Activated CD4-positive, alpha-beta memory T cell treated with anti-CD3 and anti-CD28 coated beads for 36 hours (primary cell): ENCODE results near the gene EFHC1. TPM values are rescaled to one million over a fixed set of nuclear protein-coding genes. Genes with fewer than 3 reads are reported as not detected.

ENCODE experiments used
- CTCF ChIA-PET: fragments of 350-600 bp; sonication (Branson Sonifier 250); formaldehyde crosslinking; loops from one replicate; lab custom pipeline; 2021; ENCODE audit warnings: antibody characterized with exemption, inconsistent platforms; lab: Charles Lee
- POLR2A ChIA-PET: fragments of 350-600 bp; sonication (Branson Sonifier 250); formaldehyde crosslinking; loops from one replicate; lab custom pipeline; 2021; ENCODE audit warnings: antibody characterized with exemption; lab: Charles Lee
- DNase-seq: peaks from one replicate; pipeline ENCODE4 v3.0.0-alpha.2; 2020
- H3K27ac Mint-ChIP-seq: one replicate; pipeline ENCODE4 v1.8.0; 2021; ENCODE audit warnings: mixed read lengths
- H3K27me3 Mint-ChIP-seq: one replicate; pipeline ENCODE4 v1.8.0; 2021; ENCODE audit warnings: mixed read lengths
- H3K36me3 Mint-ChIP-seq: one replicate; pipeline ENCODE4 v1.8.0; 2021; ENCODE audit warnings: mixed read lengths
- H3K4me1 Mint-ChIP-seq: one replicate; pipeline ENCODE4 v1.8.0; 2021; ENCODE audit warnings: low read depth, mixed read lengths
- H3K4me3 Mint-ChIP-seq: one replicate; pipeline ENCODE4 v1.8.0; 2021; ENCODE audit warnings: mild to moderate bottlenecking, mixed read lengths
- H3K9me3 Mint-ChIP-seq: one replicate; pipeline ENCODE4 v1.8.0; 2021; ENCODE audit warnings: mixed read lengths
- intact Hi-C: fragments of 100-400 bp; cut with micrococcal nuclease; formaldehyde crosslinking; loops from one replicate; pipeline ENCODE4 v1.15.1; 2023
- total RNA-seq, 2 experiments: library from RNA; stranded (reverse); gene quantifications; one replicate each; pipeline ENCODE4 v1.2.3, GENCODE V29; 2021

The EFHC1 gene
- total RNA-seq, 2 experiments from 2014 or later, result 1.9 to 3.1 TPM

- H3K4me1 Mint-ChIP-seq, result peaks cover 7% of the 10 kb centered on the region
- DNase-seq, result no peak
- ChIA-PET CTCF (no interaction called here), POLR2A (no interaction called here)
- H3K9me3 Mint-ChIP-seq, result no peaks in the 10 kb centered on the region
- intact Hi-C loops, result no loop called here
- no peaks in the 10 kb centered on the region for H3K36me3 Mint-ChIP-seq
- no peaks in the 10 kb centered on the region for H3K27me3 Mint-ChIP-seq
- no peak overlapping the region for H3K27ac Mint-ChIP-seq
- H3K4me3 Mint-ChIP-seq, result no peak overlapping the region
Observed at GRCh38 chr6:52527436-52527835, 107.3 kb downstream of the EFHC1 start.

- H3K36me3 Mint-ChIP-seq, result peaks cover 2% of the 10 kb centered on the region
- H3K27me3 Mint-ChIP-seq, result no peaks in the 10 kb centered on the region
- ChIA-PET CTCF (no interaction called here), POLR2A (no interaction called here)
- H3K4me1 Mint-ChIP-seq, result peaks cover 7% of the 10 kb centered on the region
- H3K9me3 Mint-ChIP-seq, result no peaks in the 10 kb centered on the region
- intact Hi-C loops, result no loop called here
- no peak overlapping the region for H3K27ac Mint-ChIP-seq
- DNase-seq, result peak; percentile 55
- no peak overlapping the region for H3K4me3 Mint-ChIP-seq
Observed at GRCh38 chr6:52529311-52529710, 109.2 kb downstream of the EFHC1 start.

DNA sequence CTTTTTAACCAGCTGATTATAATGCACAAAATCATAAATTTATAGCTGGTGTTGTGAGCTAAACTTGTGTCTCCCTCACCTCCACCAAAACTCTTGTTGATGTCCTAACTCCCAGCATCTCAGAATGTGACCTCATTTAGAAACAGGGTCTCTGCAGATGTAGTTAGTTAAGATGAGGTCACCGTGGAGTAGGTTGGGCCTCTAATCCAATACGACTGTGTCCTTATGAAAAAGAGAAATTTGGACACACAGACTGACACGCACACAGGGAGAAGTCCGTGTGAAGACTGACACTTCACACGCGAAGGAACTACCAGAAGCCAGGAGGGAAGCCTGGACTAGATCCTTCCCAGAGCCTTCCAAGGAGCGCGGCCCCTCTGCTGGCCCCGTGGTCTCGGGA, 110.2 kb downstream of the EFHC1 start:
- H3K4me3 Mint-ChIP-seq, result no peak overlapping the region
- no peaks in the 10 kb centered on the region for H3K27me3 Mint-ChIP-seq
- DNase-seq, result no peak
- H3K4me1 Mint-ChIP-seq, result peaks cover 13% of the 10 kb centered on the region
- intact Hi-C loops, result no loop called here
- H3K36me3 Mint-ChIP-seq, result peaks cover 4% of the 10 kb centered on the region
- H3K9me3 Mint-ChIP-seq, result no peaks in the 10 kb centered on the region
- ChIA-PET CTCF (no interaction called here), POLR2A (no interaction called here)
- no peak overlapping the region for H3K27ac Mint-ChIP-seq

- no peaks in the 10 kb centered on the region for H3K9me3 Mint-ChIP-seq
- CTCF ChIA-PET, result no interaction called here
- no peak for DNase-seq
- POLR2A ChIA-PET, result no interaction called here
- no peak overlapping the region for H3K4me3 Mint-ChIP-seq
- H3K27me3 Mint-ChIP-seq, result no peaks in the 10 kb centered on the region
- peaks cover 24% of the 10 kb centered on the region for H3K4me1 Mint-ChIP-seq
- H3K36me3 Mint-ChIP-seq, result peaks cover 5% of the 10 kb centered on the region
- no peak overlapping the region for H3K27ac Mint-ChIP-seq
- intact Hi-C loops, result no loop called here
Observed at GRCh38 chr6:52531396-52531795, 111.3 kb downstream of the EFHC1 start.

DNA sequence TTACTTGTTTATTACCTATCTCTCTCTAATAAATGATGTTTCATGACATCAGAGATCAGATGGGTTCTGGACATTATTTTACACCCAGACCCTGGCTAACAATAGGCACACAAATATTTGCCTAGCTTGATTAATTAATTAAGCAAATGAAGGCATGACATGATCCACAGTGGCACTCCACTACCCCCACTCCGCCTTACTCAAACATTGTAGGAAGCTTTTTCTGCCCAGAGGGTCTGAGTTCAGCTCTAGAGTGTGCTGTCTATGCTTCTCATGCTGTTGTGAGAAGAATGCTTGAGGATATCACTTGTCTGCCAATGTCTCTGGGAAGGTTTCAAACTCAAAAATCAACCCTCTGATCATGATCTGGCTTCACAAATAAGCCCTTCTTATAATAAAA, 111.7 kb downstream of the EFHC1 start:
- Mint-ChIP-seq H3K27me3 (no peaks in the 10 kb centered on the region), H3K4me1 (peaks cover 27% of the 10 kb centered on the region), H3K27ac (no peak overlapping the region), H3K36me3 (peaks cover 5% of the 10 kb centered on the region), H3K4me3 (no peak overlapping the region), H3K9me3 (no peaks in the 10 kb centered on the region)
- ChIA-PET CTCF (no interaction called here), POLR2A (no interaction called here)
- DNase-seq, result no peak
- intact Hi-C loops, result no loop called here

GRCh38 chr6:52532457-52532856, 112.3 kb downstream of the EFHC1 start:
- no peak overlapping the region for H3K27ac Mint-ChIP-seq
- H3K36me3 Mint-ChIP-seq, result peaks cover 5% of the 10 kb centered on the region
- no peak overlapping the region for H3K4me3 Mint-ChIP-seq
- no peaks in the 10 kb centered on the region for H3K9me3 Mint-ChIP-seq
- ChIA-PET CTCF (no interaction called here), POLR2A (no interaction called here)
- intact Hi-C loops, result no loop called here
- no peaks in the 10 kb centered on the region for H3K27me3 Mint-ChIP-seq
- no peak for DNase-seq
- H3K4me1 Mint-ChIP-seq, result peaks cover 33% of the 10 kb centered on the region

GRCh38 chr6:52533491-52533890, 113.3 kb downstream of the EFHC1 start:
- CTCF ChIA-PET, result no interaction called here
- POLR2A ChIA-PET, result no interaction called here
- H3K27ac Mint-ChIP-seq, result no peak overlapping the region
- H3K4me3 Mint-ChIP-seq, result no peak overlapping the region
- H3K9me3 Mint-ChIP-seq, result no peaks in the 10 kb centered on the region
- intact Hi-C loops, result no loop called here
- H3K27me3 Mint-ChIP-seq, result no peaks in the 10 kb centered on the region
- DNase-seq, result no peak
- H3K36me3 Mint-ChIP-seq, result peaks cover 5% of the 10 kb centered on the region
- H3K4me1 Mint-ChIP-seq, result peaks cover 42% of the 10 kb centered on the region

- Mint-ChIP-seq H3K4me1 (peaks cover 41% of the 10 kb centered on the region), H3K4me3 (no peak overlapping the region), H3K9me3 (no peaks in the 10 kb centered on the region), H3K27ac (no peak overlapping the region), H3K36me3 (peaks cover 5% of the 10 kb centered on the region), H3K27me3 (no peaks in the 10 kb centered on the region)
- ChIA-PET CTCF (no interaction called here), POLR2A (no interaction called here)
- no peak for DNase-seq
- intact Hi-C loops, result no loop called here
Observed at GRCh38 chr6:52534363-52534762, 114.2 kb downstream of the EFHC1 start.

- Mint-ChIP-seq H3K27ac (no peak overlapping the region), H3K36me3 (peaks cover 5% of the 10 kb centered on the region), H3K9me3 (no peaks in the 10 kb centered on the region), H3K4me3 (no peak overlapping the region), H3K27me3 (no peaks in the 10 kb centered on the region), H3K4me1 (peaks cover 38% of the 10 kb centered on the region)
- CTCF ChIA-PET, result no interaction called here
- POLR2A ChIA-PET, result no interaction called here
- intact Hi-C loops, result no loop called here
- DNase-seq, result peak; percentile 64
Observed at GRCh38 chr6:52534966-52535390, 114.8 kb downstream of the EFHC1 start.

GRCh38 chr6:52535711-52536423, 115.7 kb downstream of the EFHC1 start:
- no peak overlapping the region for H3K4me3 Mint-ChIP-seq
- DNase-seq, result no peak
- no peak overlapping the region for H3K27ac Mint-ChIP-seq

GRCh38 chr6:52536424-52536916, 116.3 kb downstream of the EFHC1 start:
- POLR2A ChIA-PET, result interaction anchor here (1.6 kb wide), 1 partner anchor 38 kb away, joined by 4 read pairs; no protein-coding TSS in a partner anchor
- Mint-ChIP-seq H3K27me3 (no peaks in the 10 kb centered on the region), H3K4me3 (no peak overlapping the region), H3K27ac (no peak overlapping the region), H3K4me1 (peaks cover 38% of the 10 kb centered on the region), H3K36me3 (peaks cover 5% of the 10 kb centered on the region), H3K9me3 (no peaks in the 10 kb centered on the region)
- no peak for DNase-seq
- intact Hi-C loops, result loop anchor here (2.0 kb wide), 1 partner anchor 14 kb away; no protein-coding TSS in a partner anchor
- CTCF ChIA-PET, result interaction anchor here (1.6 kb wide), 1 partner anchor 126 kb away, joined by 3 read pairs; no protein-coding TSS in a partner anchor

More at GRCh38 chr6:52535711-52536423, 115.7 kb downstream of the EFHC1 start:
- ChIA-PET POLR2A (interaction anchor here (1.6 kb wide), 1 partner anchor 39 kb away, joined by 4 read pairs; no protein-coding TSS in a partner anchor), CTCF (no interaction called here)
- Mint-ChIP-seq H3K36me3 (peaks cover 5% of the 10 kb centered on the region), H3K9me3 (no peaks in the 10 kb centered on the region), H3K4me1 (peaks cover 38% of the 10 kb centered on the region), H3K27me3 (no peaks in the 10 kb centered on the region)
- intact Hi-C loops, result loop anchor here (2.0 kb wide), 1 partner anchor 13 kb away; no protein-coding TSS in a partner anchor

- Mint-ChIP-seq H3K4me1 (peaks cover 38% of the 10 kb centered on the region), H3K9me3 (no peaks in the 10 kb centered on the region), H3K27ac (no peak overlapping the region), H3K4me3 (no peak overlapping the region), H3K36me3 (peaks cover 5% of the 10 kb centered on the region), H3K27me3 (no peaks in the 10 kb centered on the region)
- no peak for DNase-seq
- intact Hi-C loops, result loop anchor here (2.0 kb wide), 1 partner anchor 14 kb away; no protein-coding TSS in a partner anchor
- POLR2A ChIA-PET, result interaction anchor here (1.0 to 1.6 kb wide), 2 partner anchors 13 to 38 kb away, joined by 4 read pairs; no protein-coding TSS in a partner anchor
- CTCF ChIA-PET, result interaction anchor here (0.6 to 1.6 kb wide), 3 partner anchors 42 to 125 kb away, joined by 3 to 4 read pairs (median 3); no protein-coding TSS in a partner anchor
Observed at GRCh38 chr6:52537001-52537753, 117.0 kb downstream of the EFHC1 start.
